ENCODE results near the gene CSNK1A1L. TPM values are rescaled to one million over a fixed set of nuclear protein-coding genes. Genes with fewer than 3 reads are reported as not detected.

The CSNK1A1L gene
- total RNA-seq, 1 donor from 2014 or later: not detected

DNA sequence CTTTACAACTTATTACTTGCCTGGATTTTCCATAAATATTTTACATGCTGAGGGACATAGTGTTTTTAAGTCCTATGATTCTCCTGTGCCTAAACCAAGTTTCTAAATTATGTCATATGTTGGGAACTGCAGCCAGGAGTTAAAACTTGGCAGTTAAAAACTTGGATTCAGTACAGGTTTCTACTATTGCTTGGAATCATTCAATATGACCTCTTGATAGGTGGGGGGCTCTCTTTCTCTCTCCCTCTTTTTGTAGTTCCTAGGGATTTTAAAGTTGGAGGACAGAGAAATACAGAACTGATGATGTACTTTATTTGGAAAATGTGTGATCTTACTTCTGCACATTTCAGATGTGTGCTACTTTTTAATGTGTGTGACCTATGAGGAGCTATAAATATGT, 4.7 kb downstream of the CSNK1A1L start:
- H3K9ac ChIP-seq: no peak overlapping the region
- no peaks in the 10 kb centered on the region for H4K20me1 ChIP-seq (ENCODE audit: low read depth)
- no peaks in the 10 kb centered on the region for H3K4me1 ChIP-seq
- H3K4me3 ChIP-seq: no peak overlapping the region
- H3K36me3 Mint-ChIP-seq: no peaks in the 10 kb centered on the region
- H3K9me3 ChIP-seq (ENCODE audit: low read depth): no peaks in the 10 kb centered on the region
- H3K27me3 ChIP-seq: no peaks in the 10 kb centered on the region
- peaks cover 7% of the 10 kb centered on the region for H3K9me3 Mint-ChIP-seq
- no peaks in the 10 kb centered on the region for H3F3A ChIP-seq (ENCODE audit: low read depth)
- H3K36me3 ChIP-seq: no peaks in the 10 kb centered on the region
- no peak overlapping the region for H2AFZ ChIP-seq (replicated peaks)
- TF ChIP-seq EZH2phosphoT487 (IDR thresholded peaks at IDR 0.05) (no peak), EZH2 (IDR thresholded peaks at IDR 0.05) (no peak)
- TF ChIP-seq, protein P1, sequence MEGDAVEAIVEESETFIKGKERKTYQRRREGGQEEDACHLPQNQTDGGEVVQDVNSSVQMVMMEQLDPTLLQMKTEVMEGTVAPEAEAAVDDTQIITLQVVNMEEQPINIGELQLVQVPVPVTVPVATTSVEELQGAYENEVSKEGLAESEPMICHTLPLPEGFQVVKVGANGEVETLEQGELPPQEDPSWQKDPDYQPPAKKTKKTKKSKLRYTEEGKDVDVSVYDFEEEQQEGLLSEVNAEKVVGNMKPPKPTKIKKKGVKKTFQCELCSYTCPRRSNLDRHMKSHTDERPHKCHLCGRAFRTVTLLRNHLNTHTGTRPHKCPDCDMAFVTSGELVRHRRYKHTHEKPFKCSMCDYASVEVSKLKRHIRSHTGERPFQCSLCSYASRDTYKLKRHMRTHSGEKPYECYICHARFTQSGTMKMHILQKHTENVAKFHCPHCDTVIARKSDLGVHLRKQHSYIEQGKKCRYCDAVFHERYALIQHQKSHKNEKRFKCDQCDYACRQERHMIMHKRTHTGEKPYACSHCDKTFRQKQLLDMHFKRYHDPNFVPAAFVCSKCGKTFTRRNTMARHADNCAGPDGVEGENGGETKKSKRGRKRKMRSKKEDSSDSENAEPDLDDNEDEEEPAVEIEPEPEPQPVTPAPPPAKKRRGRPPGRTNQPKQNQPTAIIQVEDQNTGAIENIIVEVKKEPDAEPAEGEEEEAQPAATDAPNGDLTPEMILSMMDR (IDR thresholded peaks at IDR 0.05): no peak
- H3K27ac ChIP-seq: no peak overlapping the region
- H3K79me2 ChIP-seq (ENCODE audit: low read depth): no peaks in the 10 kb centered on the region
- no peaks in the 10 kb centered on the region for H3K27me3 Mint-ChIP-seq (ENCODE audit: insufficient read depth, low read depth)
- H3K4me3 Mint-ChIP-seq: no peak overlapping the region
- no peak overlapping the region for H3K27ac Mint-ChIP-seq
- H3K4me1 Mint-ChIP-seq: peaks cover 33% of the 10 kb centered on the region
- H3K4me2 ChIP-seq: no peak overlapping the region
- DNase-seq (ENCODE audit: low spot score): no peak

DNA sequence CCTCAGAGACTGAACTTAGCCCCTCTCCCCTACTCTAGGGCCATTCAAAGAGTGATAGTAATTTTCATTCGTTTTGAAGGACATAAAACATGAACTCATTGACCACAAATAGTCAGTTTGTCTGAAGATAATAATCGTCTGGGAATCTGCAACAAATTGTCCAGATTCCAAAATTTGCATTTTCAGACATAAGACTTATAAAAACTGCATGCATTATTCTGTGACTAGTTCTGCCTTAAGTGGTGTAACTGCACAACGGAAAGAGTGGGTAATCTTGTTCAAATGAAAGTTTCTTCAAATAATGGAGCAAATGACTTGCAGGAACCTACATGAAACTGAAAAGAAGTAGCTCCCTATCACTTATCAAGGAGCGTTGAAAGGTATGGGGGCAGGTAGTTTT, 8.4 kb downstream of the CSNK1A1L start:
- Histone ChIP-seq H3K9ac (no peak overlapping the region), H3K4me1 (peaks cover 9% of the 10 kb centered on the region), H3K27ac (no peak overlapping the region), H4K20me1 (ENCODE audit: low read depth) (no peaks in the 10 kb centered on the region), H3K36me3 (no peaks in the 10 kb centered on the region), H3K4me3 (no peak overlapping the region), H3K79me2 (ENCODE audit: low read depth) (no peaks in the 10 kb centered on the region), H3K9me3 (ENCODE audit: low read depth) (no peaks in the 10 kb centered on the region), H2AFZ (replicated peaks) (no peak overlapping the region), H3K4me2 (no peak overlapping the region), H3K27me3 (no peaks in the 10 kb centered on the region), H3F3A (ENCODE audit: low read depth) (peaks cover 4% of the 10 kb centered on the region)
- Mint-ChIP-seq H3K4me3 (no peak overlapping the region), H3K27me3 (ENCODE audit: insufficient read depth, low read depth) (no peaks in the 10 kb centered on the region), H3K4me1 (peaks cover 4% of the 10 kb centered on the region), H3K9me3 (no peaks in the 10 kb centered on the region), H3K36me3 (no peaks in the 10 kb centered on the region), H3K27ac (no peak overlapping the region)
- TF ChIP-seq, protein P1 (IDR thresholded peaks at IDR 0.05): no peak
- TF ChIP-seq EZH2 (IDR thresholded peaks at IDR 0.05) (no peak), EZH2phosphoT487 (IDR thresholded peaks at IDR 0.05) (no peak)
- DNase-seq (ENCODE audit: low spot score): no peak

DNA sequence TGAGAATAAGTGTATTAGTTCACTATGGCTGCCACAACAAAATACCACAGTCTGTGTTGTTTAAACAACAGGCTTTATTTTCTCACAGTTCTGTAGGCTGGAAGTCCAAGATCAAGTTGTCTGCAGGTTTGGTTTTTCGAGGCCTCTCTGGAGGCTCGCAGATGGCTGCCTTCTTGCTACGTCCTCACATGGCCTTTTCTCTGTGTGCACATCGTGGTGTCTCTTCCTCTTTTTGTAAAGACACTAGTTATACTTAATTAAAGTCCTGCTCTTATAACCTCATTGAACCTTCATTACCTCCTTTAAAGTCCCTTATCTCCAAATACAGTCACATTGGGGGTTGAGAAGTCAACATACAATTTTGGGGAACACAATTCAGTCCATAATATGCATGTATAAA, 10.6 kb downstream of the CSNK1A1L start:
- Mint-ChIP-seq H3K4me3 (no peak overlapping the region), H3K9me3 (no peaks in the 10 kb centered on the region), H3K4me1 (no peaks in the 10 kb centered on the region), H3K36me3 (no peaks in the 10 kb centered on the region), H3K27me3 (ENCODE audit: insufficient read depth, low read depth) (peaks cover 3% of the 10 kb centered on the region), H3K27ac (no peak overlapping the region)
- no peaks in the 10 kb centered on the region for H4K20me1 ChIP-seq (ENCODE audit: low read depth)
- no peak overlapping the region for H3K4me2 ChIP-seq
- peaks cover 4% of the 10 kb centered on the region for H3F3A ChIP-seq (ENCODE audit: low read depth)
- no peaks in the 10 kb centered on the region for H3K79me2 ChIP-seq (ENCODE audit: low read depth)
- no peaks in the 10 kb centered on the region for H3K27me3 ChIP-seq
- no peak overlapping the region for H3K27ac ChIP-seq
- H3K9ac ChIP-seq: no peak overlapping the region
- H3K4me3 ChIP-seq: no peak overlapping the region
- H2AFZ ChIP-seq (replicated peaks): no peak overlapping the region
- no peaks in the 10 kb centered on the region for H3K36me3 ChIP-seq
- no peaks in the 10 kb centered on the region for H3K9me3 ChIP-seq (ENCODE audit: low read depth)
- TF ChIP-seq, protein P1 (IDR thresholded peaks at IDR 0.05): no peak
- TF ChIP-seq EZH2 (IDR thresholded peaks at IDR 0.05) (no peak), EZH2phosphoT487 (IDR thresholded peaks at IDR 0.05) (no peak)
- H3K4me1 ChIP-seq: peaks cover 9% of the 10 kb centered on the region
- DNase-seq (ENCODE audit: low spot score): no peak

Measured in neural progenitor cell (in vitro differentiated cells).